ENCODE results near the gene KLHL17.

The KLHL17 gene

DNA sequence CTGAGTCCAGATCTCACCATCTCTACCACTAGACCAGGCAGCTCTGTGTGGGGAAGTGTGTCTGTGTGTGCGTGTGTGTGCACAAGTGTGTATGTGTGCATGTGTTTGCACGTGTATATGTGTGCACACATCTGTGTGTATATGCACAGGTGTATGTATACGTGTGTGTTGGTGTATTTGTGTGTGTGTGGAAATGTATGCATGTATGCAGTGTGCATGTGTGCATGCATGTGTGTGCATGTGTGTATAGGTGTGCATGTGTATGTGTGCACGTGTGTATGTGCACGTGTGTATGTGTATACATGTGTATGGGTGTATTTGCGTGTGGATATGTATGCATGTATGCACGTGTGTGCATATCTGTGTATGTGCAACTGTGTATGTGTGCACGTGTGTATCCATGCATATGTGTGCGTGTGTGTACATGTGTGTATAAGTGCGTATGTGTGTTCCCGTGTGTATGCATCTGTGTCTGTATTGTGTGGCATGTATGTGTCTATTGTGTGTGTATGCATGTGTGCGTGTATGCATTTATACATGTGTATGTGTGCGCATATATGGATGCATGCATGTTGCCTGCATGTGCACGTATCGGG lies 9.0 kb downstream of the KLHL17 start:
- H3K27me3 Mint-ChIP-seq (ENCODE audit: low read depth, poor library complexity): peaks cover 85% of the 10 kb centered on the region
- H3K4me3 Mint-ChIP-seq: no peak overlapping the region
- H3K27ac Mint-ChIP-seq: no peak overlapping the region

DNA sequence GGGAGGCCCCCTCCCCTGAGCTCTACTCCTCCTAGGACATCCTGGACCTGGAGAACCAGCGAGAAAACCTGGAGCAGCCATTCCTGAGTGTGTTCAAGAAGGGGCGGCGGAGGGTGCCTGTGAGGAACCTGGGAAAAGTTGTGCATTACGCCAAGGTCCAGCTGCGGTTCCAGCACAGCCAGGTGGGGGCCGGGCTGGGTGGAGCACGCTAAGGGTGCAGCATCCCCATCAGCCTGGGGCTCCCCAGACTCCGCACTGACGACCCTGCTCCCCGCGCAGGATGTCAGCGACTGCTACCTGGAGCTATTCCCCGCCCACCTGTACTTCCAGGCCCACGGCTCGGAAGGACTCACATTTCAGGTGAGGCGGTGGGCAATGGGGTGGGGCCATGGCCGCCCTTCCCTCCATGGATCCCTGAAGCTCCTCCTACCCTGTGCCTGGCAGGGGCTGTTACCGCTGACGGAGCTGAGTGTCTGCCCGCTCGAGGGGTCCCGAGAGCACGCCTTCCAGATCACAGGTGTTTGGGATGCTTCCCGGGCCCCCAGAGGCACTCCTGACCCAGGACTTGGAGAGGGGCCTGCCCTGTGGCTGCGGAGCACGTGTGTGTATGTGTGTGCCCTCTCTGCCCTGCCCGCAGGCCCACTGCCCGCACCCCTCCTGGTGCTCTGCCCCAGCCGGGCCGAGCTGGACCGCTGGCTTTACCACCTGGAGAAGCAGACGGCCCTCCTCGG lies 10.0 kb downstream of the KLHL17 start:
- Mint-ChIP-seq H3K27ac (no peak overlapping the region), H3K4me1 (peaks cover 4% of the 10 kb centered on the region), H3K36me3 (ENCODE audit: low read depth) (peaks cover 2% of the 10 kb centered on the region), H3K9me3 (peaks cover 3% of the 10 kb centered on the region), H3K27me3 (ENCODE audit: low read depth, poor library complexity) (peaks cover 87% of the 10 kb centered on the region), H3K4me3 (no peak overlapping the region)
- no peak for DNase-seq
- TF ChIP-seq, protein P1, sequence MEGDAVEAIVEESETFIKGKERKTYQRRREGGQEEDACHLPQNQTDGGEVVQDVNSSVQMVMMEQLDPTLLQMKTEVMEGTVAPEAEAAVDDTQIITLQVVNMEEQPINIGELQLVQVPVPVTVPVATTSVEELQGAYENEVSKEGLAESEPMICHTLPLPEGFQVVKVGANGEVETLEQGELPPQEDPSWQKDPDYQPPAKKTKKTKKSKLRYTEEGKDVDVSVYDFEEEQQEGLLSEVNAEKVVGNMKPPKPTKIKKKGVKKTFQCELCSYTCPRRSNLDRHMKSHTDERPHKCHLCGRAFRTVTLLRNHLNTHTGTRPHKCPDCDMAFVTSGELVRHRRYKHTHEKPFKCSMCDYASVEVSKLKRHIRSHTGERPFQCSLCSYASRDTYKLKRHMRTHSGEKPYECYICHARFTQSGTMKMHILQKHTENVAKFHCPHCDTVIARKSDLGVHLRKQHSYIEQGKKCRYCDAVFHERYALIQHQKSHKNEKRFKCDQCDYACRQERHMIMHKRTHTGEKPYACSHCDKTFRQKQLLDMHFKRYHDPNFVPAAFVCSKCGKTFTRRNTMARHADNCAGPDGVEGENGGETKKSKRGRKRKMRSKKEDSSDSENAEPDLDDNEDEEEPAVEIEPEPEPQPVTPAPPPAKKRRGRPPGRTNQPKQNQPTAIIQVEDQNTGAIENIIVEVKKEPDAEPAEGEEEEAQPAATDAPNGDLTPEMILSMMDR (IDR thresholded peaks at IDR 0.05): no peak

More for the DNA sequence above, 9.0 kb downstream of the KLHL17 start:
- H3K36me3 Mint-ChIP-seq (ENCODE audit: low read depth): peaks cover 8% of the 10 kb centered on the region
- DNase-seq: no peak
- no peaks in the 10 kb centered on the region for H3K4me1 Mint-ChIP-seq
- H3K9me3 Mint-ChIP-seq: peaks cover 3% of the 10 kb centered on the region
- TF ChIP-seq, protein P1 (IDR thresholded peaks at IDR 0.05): no peak

DNA sequence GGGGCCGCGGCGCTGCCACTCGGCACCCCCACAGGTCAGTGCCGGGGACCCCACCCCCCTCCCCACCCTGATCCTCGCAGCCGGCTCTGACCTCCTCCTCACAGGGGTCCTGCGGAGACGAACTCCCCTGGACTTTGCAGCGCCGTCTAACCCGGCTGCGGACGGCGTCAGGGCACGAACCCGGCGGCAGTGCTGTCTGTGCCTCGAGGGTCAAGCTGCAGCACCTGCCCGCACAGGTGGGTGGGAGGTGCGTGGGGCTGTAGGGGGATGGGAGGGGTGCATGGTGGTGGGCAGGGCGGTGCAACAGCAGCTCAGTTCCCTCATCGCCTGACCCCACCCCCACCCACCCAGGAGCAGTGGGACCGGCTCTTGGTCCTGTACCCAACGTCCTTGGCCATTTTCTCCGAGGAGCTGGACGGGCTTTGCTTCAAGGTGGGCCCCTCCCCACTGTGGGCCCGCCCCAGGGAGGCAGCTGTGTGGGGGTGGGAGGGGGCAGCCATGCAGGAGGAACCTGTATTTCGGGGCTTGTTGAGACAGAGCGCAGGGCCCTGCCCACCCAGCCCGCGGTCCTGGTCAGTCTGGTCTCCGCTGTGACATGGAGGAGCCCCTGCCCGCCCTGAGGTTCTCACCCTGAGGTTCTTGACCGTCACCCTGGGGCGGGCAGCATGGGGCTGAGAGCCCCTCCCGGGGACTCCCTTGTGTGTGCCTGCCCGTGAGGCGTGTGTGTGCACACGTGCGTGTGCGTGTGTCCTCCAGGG lies 10.8 kb downstream of the KLHL17 start:
- TF ChIP-seq, protein P1 (IDR thresholded peaks at IDR 0.05): no peak
- H3K4me1 Mint-ChIP-seq: peaks cover 9% of the 10 kb centered on the region

DNA sequence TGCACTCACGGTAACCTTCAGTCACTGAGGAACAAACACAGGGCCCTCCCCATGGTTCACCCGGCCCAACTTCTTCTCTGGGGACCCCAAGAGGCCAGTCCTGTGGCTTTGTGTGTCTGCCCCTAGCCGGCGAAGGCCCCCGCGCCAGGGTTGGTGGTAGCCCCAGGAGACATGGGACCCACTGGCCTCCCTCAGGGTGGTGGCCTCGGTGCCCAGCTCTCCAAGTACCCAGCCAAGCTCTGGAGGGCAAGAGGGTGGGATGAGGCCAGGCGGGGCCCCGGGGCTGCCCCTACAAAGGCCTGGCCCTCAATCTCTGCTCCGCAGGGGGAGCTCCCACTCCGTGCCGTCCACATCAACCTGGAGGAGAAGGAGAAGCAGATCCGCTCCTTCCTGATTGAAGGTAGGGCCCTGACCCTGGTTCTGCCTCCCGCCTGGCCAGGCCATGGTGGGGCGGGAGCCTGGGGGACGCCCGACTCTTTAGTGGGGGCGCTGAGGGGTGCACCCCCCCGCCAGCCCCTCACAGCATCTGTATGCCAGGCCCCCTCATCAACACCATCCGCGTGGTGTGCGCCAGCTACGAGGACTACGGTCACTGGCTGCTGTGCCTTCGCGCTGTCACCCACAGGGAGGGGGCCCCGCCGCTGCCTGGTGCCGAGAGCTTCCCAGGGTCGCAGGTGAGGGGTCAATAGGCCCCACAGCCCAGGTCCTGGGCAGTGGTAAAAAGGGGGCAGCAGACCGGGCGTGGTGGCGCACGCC lies 11.5 kb downstream of the KLHL17 start:
- Mint-ChIP-seq H3K27me3 (ENCODE audit: low read depth, poor library complexity) (peaks cover 83% of the 10 kb centered on the region), H3K4me3 (no peak overlapping the region), H3K36me3 (ENCODE audit: low read depth) (no peaks in the 10 kb centered on the region), H3K27ac (no peak overlapping the region), H3K9me3 (peaks cover 3% of the 10 kb centered on the region), H3K4me1 (peaks cover 9% of the 10 kb centered on the region)
- TF ChIP-seq, protein P1 (IDR thresholded peaks at IDR 0.05): no peak
- no peak for DNase-seq

More for the DNA sequence above, 10.8 kb downstream of the KLHL17 start:
- DNase-seq: no peak
- Mint-ChIP-seq H3K27ac (no peak overlapping the region), H3K9me3 (peaks cover 3% of the 10 kb centered on the region), H3K27me3 (ENCODE audit: low read depth, poor library complexity) (peaks cover 87% of the 10 kb centered on the region), H3K36me3 (ENCODE audit: low read depth) (no peaks in the 10 kb centered on the region), H3K4me3 (no peak overlapping the region)

DNA sequence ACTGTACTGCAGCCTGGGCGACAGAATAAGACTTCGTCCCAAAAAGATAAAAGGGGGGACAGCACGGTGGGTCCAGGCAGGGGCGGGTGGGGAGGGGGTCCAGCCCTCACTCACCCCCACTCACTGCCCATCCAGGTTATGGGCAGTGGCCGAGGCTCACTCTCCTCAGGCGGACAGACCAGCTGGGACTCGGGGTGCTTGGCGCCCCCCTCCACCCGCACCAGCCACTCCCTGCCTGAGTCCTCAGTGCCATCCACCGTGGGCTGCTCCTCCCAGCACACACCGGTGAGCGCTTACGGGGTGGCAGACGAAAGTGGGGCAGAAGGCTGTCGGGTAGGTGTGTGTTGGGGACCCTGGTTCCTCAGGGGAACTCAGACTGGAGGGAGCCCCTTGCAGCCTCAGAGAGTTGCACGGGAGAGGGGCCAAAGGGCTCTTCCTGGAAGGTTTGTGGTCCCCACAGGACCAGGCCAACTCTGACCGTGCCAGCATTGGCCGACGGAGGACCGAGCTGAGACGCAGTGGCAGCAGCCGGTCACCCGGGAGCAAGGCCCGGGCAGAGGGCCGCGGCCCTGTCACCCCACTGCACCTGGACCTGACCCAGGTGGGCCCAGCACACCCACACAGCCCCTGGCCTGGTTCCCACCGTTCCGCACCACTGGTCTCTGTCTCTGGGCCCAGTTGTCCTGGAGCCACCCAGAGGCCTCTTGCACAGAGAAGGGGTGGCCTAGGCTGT lies 12.5 kb downstream of the KLHL17 start:
- Mint-ChIP-seq H3K36me3 (ENCODE audit: low read depth) (no peaks in the 10 kb centered on the region), H3K27ac (no peak overlapping the region), H3K4me1 (peaks cover 9% of the 10 kb centered on the region), H3K9me3 (peaks cover 3% of the 10 kb centered on the region), H3K4me3 (no peak overlapping the region), H3K27me3 (ENCODE audit: low read depth, poor library complexity) (peaks cover 73% of the 10 kb centered on the region)
- DNase-seq: no peak
- TF ChIP-seq, protein P1 (IDR thresholded peaks at IDR 0.05): no peak

Measured in nephron progenitor cell (in vitro differentiated cells).